Endodermal cell (in vitro differentiated cells): Measurements from ENCODE around the gene FGFR3. TPM values are rescaled to one million over a fixed set of nuclear protein-coding genes. Genes with fewer than 3 reads are reported as not detected.

Source experiments
- DNase-seq: peaks from one replicate; pipeline ENCODE4 v3.0.0-alpha.2; 2017
- H3K27ac ChIP-seq: 2 replicates; pipeline ENCODE4 v1.5.1; 2013; ENCODE audit warnings: mild to moderate bottlenecking, low read depth, low read length, moderate library complexity
- H3K27me3 ChIP-seq: 2 replicates; pipeline ENCODE4 v1.6.1; 2013; ENCODE audit warnings: mild to moderate bottlenecking, low read length, moderate library complexity; ENCODE audit not compliant: insufficient read depth, control insufficient read depth, poor library complexity, severe bottlenecking
- H3K36me3 ChIP-seq: 2 replicates; pipeline ENCODE4 v1.7.0; 2013; ENCODE audit warnings: mild to moderate bottlenecking, low read length, moderate library complexity; ENCODE audit not compliant: control insufficient read depth, insufficient read depth
- H3K4me1 ChIP-seq: one replicate; pipeline ENCODE4 v1.7.0; 2013; ENCODE audit warnings: low read length; ENCODE audit not compliant: control insufficient read depth, insufficient read depth
- H3K4me3 ChIP-seq: 2 replicates; pipeline ENCODE4 v1.5.1; 2013; ENCODE audit warnings: mild to moderate bottlenecking, low read length, moderate library complexity
- H3K9ac ChIP-seq: 2 replicates; pipeline ENCODE4 v1.6.1; 2013; ENCODE audit warnings: mild to moderate bottlenecking, low read length, moderate library complexity; ENCODE audit not compliant: poor library complexity, severe bottlenecking; ENCODE audit errors: extremely low read depth
- H3K9me3 ChIP-seq: 2 replicates; pipeline ENCODE4 v1.6.1; 2013; ENCODE audit warnings: mild to moderate bottlenecking, low read length, moderate library complexity; ENCODE audit not compliant: control insufficient read depth
- H3K27ac Mint-ChIP-seq: 2 replicates; pipeline ENCODE4 v1.8.0; 2020; ENCODE audit warnings: mixed read lengths
- H3K27me3 Mint-ChIP-seq: 2 replicates; pipeline ENCODE4 v1.8.0; 2021; ENCODE audit warnings: mild to moderate bottlenecking, mixed read lengths; ENCODE audit not compliant: insufficient read depth
- H3K36me3 Mint-ChIP-seq: 2 replicates; pipeline ENCODE4 v1.8.0; 2020; ENCODE audit warnings: low read depth, mixed read lengths
- H3K4me1 Mint-ChIP-seq: 2 replicates; pipeline ENCODE4 v1.8.0; 2020; ENCODE audit warnings: mixed read lengths
- H3K4me3 Mint-ChIP-seq: 2 replicates; pipeline ENCODE4 v1.8.0; 2020; ENCODE audit warnings: mild to moderate bottlenecking, moderate library complexity, mixed read lengths
- H3K9me3 Mint-ChIP-seq: 2 replicates; pipeline ENCODE4 v1.8.0; 2020; ENCODE audit warnings: mild to moderate bottlenecking, mixed read lengths
- WGBS, 2 experiments: methylation state at CpG; one replicate each; pipeline versions ENCODE4 v1.1.5 to v1.1.7; 2013; ENCODE audit warnings: missing lambda C conversion rate in 2 of 2, mixed read lengths in 1 of 2; ENCODE audit not compliant: insufficient coverage in 1 of 2, insufficient read length in 1 of 2; 5-methylcytosine and 5-hydroxymethylcytosine counted together
- total RNA-seq, 2 donors: library from RNA; stranded (reverse); fragmentation: NEBNext Ultra II Directional in 1 of 2; extraction: Animal tissue kit (Norgen Biotek cat#: 25700) in 1 of 2; gene quantifications; 2 replicates in 1 of 2; 3 replicates in 1 of 2; pipeline ENCODE4 v1.2.1, GENCODE V29; 2021
- TF ChIP-seq, protein P1 (sequence below): fragments of 200-600 bp; sonication (generic); conservative IDR thresholded peaks from 2 replicates; pipeline ENCODE4 v1.5.0; 2021; ENCODE audit warnings: antibody characterized with exemption, mild to moderate bottlenecking

The FGFR3 gene
- total RNA-seq, 2 donors from 2014 or later = 107 to 125 TPM

DNA sequence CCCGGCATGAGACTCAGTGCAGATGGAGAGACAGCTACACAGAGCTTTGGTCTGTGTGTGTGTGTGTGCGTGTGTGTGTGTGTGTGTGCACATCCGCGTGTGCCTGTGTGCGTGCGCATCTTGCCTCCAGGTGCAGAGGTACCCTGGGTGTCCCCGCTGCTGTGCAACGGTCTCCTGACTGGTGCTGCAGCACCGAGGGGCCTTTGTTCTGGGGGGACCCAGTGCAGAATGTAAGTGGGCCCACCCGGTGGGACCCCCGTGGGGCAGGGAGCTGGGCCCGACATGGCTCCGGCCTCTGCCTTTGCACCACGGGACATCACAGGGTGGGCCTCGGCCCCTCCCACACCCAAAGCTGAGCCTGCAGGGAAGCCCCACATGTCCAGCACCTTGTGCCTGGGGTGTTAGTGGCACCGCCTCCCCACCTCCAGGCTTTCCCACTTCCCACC is 14.3 kb downstream of the FGFR3 start:
- Histone ChIP-seq H3K9me3 (no peaks in the 10 kb centered on the region), H3K36me3 (peaks cover under 1% of the 10 kb centered on the region), H3K9ac (no peak overlapping the region), H3K27ac (no peak overlapping the region), H3K4me1 (no peaks in the 10 kb centered on the region), H3K4me3 (no peak overlapping the region), H3K27me3 (no peaks in the 10 kb centered on the region)
- Mint-ChIP-seq H3K27ac (no peak overlapping the region), H3K36me3 (peaks cover 6% of the 10 kb centered on the region), H3K4me3 (no peak overlapping the region), H3K4me1 (no peaks in the 10 kb centered on the region), H3K27me3 (no peaks in the 10 kb centered on the region), H3K9me3 (no peaks in the 10 kb centered on the region)
- TF ChIP-seq, protein P1, sequence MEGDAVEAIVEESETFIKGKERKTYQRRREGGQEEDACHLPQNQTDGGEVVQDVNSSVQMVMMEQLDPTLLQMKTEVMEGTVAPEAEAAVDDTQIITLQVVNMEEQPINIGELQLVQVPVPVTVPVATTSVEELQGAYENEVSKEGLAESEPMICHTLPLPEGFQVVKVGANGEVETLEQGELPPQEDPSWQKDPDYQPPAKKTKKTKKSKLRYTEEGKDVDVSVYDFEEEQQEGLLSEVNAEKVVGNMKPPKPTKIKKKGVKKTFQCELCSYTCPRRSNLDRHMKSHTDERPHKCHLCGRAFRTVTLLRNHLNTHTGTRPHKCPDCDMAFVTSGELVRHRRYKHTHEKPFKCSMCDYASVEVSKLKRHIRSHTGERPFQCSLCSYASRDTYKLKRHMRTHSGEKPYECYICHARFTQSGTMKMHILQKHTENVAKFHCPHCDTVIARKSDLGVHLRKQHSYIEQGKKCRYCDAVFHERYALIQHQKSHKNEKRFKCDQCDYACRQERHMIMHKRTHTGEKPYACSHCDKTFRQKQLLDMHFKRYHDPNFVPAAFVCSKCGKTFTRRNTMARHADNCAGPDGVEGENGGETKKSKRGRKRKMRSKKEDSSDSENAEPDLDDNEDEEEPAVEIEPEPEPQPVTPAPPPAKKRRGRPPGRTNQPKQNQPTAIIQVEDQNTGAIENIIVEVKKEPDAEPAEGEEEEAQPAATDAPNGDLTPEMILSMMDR = no peak
- no peak for DNase-seq
- WGBS, 2 experiments = 93 to 97% methylated on average over 8 to 16 of the region's 16 CpGs

DNA sequence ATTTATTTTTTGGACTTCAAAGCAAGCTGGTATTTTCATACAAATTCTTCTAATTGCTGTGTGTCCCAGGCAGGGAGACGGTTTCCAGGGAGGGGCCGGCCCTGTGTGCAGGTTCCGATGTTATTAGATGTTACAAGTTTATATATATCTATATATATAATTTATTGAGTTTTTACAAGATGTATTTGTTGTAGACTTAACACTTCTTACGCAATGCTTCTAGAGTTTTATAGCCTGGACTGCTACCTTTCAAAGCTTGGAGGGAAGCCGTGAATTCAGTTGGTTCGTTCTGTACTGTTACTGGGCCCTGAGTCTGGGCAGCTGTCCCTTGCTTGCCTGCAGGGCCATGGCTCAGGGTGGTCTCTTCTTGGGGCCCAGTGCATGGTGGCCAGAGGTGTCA is 15.3 kb downstream of the FGFR3 start:
- Histone ChIP-seq H3K9me3 (no peaks in the 10 kb centered on the region), H3K4me1 (no peaks in the 10 kb centered on the region), H3K27me3 (no peaks in the 10 kb centered on the region), H3K36me3 (peaks cover 4% of the 10 kb centered on the region), H3K4me3 (no peak overlapping the region), H3K27ac (no peak overlapping the region), H3K9ac (no peak overlapping the region)
- no peaks in the 10 kb centered on the region for H3K27me3 Mint-ChIP-seq
- no peak overlapping the region for H3K27ac Mint-ChIP-seq
- WGBS, 2 experiments = 91 to 100% methylated on average over 2 to 3 of the region's 6 CpGs
- H3K4me1 Mint-ChIP-seq = no peaks in the 10 kb centered on the region
- no peaks in the 10 kb centered on the region for H3K9me3 Mint-ChIP-seq
- H3K36me3 Mint-ChIP-seq = peaks cover 5% of the 10 kb centered on the region
- DNase-seq = no peak
- no peak overlapping the region for H3K4me3 Mint-ChIP-seq
- TF ChIP-seq, protein P1 = no peak

DNA sequence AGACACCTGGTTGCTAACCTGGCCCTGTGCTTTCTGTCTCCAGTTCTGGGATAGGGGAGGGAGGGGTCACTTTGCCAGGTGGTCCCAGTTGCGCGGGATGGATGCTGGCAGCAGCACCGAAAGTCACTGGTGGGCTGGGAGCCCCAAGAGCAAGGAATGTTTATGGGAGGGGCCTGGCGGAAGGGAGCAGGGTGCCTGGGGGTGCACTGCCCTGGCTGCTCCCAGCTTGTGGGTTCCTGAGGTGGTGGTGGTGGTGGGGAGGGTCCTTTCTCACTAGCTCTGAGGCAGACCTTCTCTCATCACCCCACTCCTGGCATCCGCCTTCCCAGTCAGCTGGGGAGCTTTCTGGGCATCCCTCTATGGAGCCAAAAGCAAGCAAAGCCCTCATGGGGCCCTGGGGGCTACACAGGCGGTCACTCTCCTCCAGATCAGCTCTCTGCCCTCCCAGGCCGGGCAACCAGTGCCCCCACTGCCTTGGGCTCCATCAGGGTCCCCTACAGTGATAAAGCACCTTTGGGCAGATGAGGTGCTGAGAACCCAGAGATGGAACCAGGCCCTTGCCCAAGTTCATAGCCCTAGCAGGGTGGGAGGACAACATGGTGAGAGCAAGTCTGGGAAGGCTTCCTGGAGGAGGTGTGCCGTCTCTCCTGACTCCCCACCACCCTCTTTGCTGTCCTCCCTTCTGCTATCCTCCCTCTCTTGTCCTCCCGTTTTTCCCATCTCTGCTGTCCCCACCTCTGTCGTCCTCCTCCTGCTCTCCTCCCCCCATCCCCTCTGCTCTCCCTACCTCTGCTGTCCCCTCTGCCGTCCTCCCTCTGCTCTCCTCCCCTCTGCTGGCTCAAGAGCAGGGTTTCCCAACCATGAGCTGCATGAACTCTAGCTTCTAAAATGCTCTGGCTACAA is 16.0 kb downstream of the FGFR3 start:
- TF ChIP-seq, protein P1 = no peak
- DNase-seq = no peak
- no peak overlapping the region for H3K27ac ChIP-seq
- H3K36me3 Mint-ChIP-seq = peaks cover 10% of the 10 kb centered on the region
- peaks cover 6% of the 10 kb centered on the region for H3K36me3 ChIP-seq
- no peaks in the 10 kb centered on the region for H3K9me3 Mint-ChIP-seq
- no peak overlapping the region for H3K27ac Mint-ChIP-seq
- H3K4me3 ChIP-seq = no peak overlapping the region
- no peak overlapping the region for H3K9ac ChIP-seq
- no peaks in the 10 kb centered on the region for H3K4me1 ChIP-seq
- H3K9me3 ChIP-seq = no peaks in the 10 kb centered on the region
- H3K4me1 Mint-ChIP-seq = no peaks in the 10 kb centered on the region
- H3K27me3 ChIP-seq = no peaks in the 10 kb centered on the region
- H3K27me3 Mint-ChIP-seq = no peaks in the 10 kb centered on the region
- WGBS, 2 experiments = 63 to 91% methylated on average over 3 to 11 of the region's 11 CpGs
- H3K4me3 Mint-ChIP-seq = no peak overlapping the region
